HEK293T (cell line): ENCODE measurements around the gene PTPN7.

Source experiments
- ARNT ChIP-seq: fragments of 450-650 bp; IDR thresholded peaks from 2 replicates; pipeline ENCODE4 v1.6.1; 2017; ENCODE audit warnings: mild to moderate bottlenecking
- BHLHE40 ChIP-seq: fragments of 450-650 bp; IDR thresholded peaks from 2 replicates; pipeline ENCODE4 v1.6.1; 2016; ENCODE audit warnings: mild to moderate bottlenecking, moderate library complexity, borderline replicate concordance
- CTBP1 ChIP-seq: fragments of 450-650 bp; IDR thresholded peaks from 2 replicates; pipeline ENCODE4 v1.6.1; 2016; ENCODE audit warnings: borderline replicate concordance
- ELF4 ChIP-seq: fragments of 450-650 bp; IDR thresholded peaks from 2 replicates; pipeline ENCODE4 v1.6.1; 2017; ENCODE audit warnings: antibody characterized with exemption
- FOXA1 ChIP-seq: fragments of 450-650 bp; IDR thresholded peaks from 2 replicates; pipeline ENCODE4 v1.6.1; 2016; ENCODE audit warnings: mild to moderate bottlenecking
- FOXM1 ChIP-seq: fragments of 450-650 bp; IDR thresholded peaks from 2 replicates; pipeline ENCODE4 v1.6.1; 2017; ENCODE audit warnings: mild to moderate bottlenecking, borderline replicate concordance
- L3MBTL2 ChIP-seq: fragments of 450-650 bp; conservative IDR thresholded peaks from 2 replicates; pipeline ENCODE4 v1.6.1; 2016; ENCODE audit warnings: mild to moderate bottlenecking
- NFRKB ChIP-seq: fragments of 450-650 bp; IDR thresholded peaks from 2 replicates; pipeline ENCODE4 v1.6.1; 2016; ENCODE audit warnings: mild to moderate bottlenecking, moderate library complexity
- TARDBP ChIP-seq: fragments of 450-650 bp; IDR thresholded peaks from 2 replicates; pipeline ENCODE4 v1.6.1; 2016
- ZNF384 ChIP-seq: fragments of 450-650 bp; IDR thresholded peaks from 2 replicates; pipeline ENCODE4 v1.6.1; 2016

DNA sequence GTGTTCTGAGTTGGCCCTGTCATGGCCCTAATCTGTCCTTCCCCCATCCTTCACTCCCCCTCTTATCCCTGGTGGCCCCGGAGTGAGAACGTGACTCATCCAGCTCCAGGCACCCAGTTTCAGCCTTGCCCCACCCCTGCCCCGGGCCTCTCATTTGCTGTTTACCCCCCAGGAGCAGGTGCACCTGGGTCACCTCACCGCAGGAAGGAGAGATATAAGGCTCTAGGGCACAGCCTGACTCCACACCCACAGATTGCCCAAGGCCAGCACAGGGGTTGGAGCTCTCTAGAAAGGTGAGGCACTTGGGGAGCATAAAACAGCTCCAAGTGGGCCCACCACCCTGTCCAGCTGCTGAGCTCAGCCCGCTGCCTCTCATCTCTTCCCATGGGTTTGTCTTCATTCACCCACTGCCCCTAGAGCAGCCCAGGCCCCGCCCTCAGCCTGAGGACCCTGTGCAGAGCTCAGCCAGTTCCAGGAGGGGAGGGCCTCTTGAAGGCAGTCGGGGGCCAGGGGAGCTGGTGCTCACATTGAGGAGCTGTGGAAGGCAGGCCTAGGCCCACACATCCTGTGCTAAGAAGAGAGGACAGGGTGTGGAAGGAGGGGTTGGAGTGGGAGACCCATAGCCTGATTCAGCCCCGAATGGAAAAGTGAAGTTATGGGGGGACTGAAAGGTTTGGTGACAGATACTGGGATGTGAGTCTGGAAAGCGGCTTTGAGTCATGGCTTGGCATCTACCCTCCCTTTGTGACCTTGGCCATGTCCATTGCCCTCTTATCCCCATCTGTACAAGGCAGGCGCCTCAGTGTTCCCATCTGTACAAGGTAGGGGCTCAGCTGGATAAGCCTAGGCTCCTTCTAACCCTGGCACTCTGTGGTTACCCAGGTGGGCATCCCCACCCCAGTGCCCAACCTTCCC, 53.8 kb downstream of the PTPN7 start:
- TF ChIP-seq ARNT: no peak
- TF ChIP-seq FOXM1: no peak
- TF ChIP-seq NFRKB: no peak
- no peak for TF ChIP-seq FOXA1
- no peak for TF ChIP-seq L3MBTL2
- no peak for TF ChIP-seq ELF4
- TF ChIP-seq TARDBP: no peak
- no peak for TF ChIP-seq CTBP1
- TF ChIP-seq ZNF384: no peak
- TF ChIP-seq BHLHE40: no peak
